Fibroblast of lung (primary cell): ENCODE data around the gene VWA8. TPM values are rescaled to one million over a fixed set of nuclear protein-coding genes. Genes with fewer than 3 reads are reported as not detected.
A peak's percentile ranks its signal among the peaks of the same experiment; 100 is the strongest.

Experiments
- DNase-seq, 2 donors: peaks; one replicate each; pipeline versions ENCODE4 v3.0.0 to v3.0.0-alpha.2; 2010; ENCODE audit warnings: low read depth in 2 of 2
- H2AFZ ChIP-seq: 2 replicates; pipeline ENCODE4 v1.5.1; 2012; ENCODE audit warnings: low read length, control low read depth, inconsistent platforms
- H3K27ac ChIP-seq: 2 replicates; pipeline ENCODE4 v1.5.1; 2011; ENCODE audit warnings: low read length, control low read depth; ENCODE audit not compliant: insufficient read depth
- H3K27me3 ChIP-seq: 2 replicates; pipeline ENCODE4 v1.5.1; 2011; ENCODE audit warnings: mild to moderate bottlenecking, low read length; ENCODE audit not compliant: control insufficient read depth, insufficient read depth
- H3K36me3 ChIP-seq: 2 replicates; pipeline ENCODE4 v1.5.1; 2011; ENCODE audit warnings: low read length; ENCODE audit not compliant: control insufficient read depth, insufficient read depth
- H3K4me1 ChIP-seq: 2 replicates; pipeline ENCODE4 v1.5.1; 2011; ENCODE audit warnings: low read length; ENCODE audit not compliant: control insufficient read depth, insufficient read depth; ENCODE audit errors: extremely low read depth
- H3K4me2 ChIP-seq: 2 replicates; pipeline ENCODE4 v1.5.1; 2011; ENCODE audit warnings: low read length, control low read depth; ENCODE audit not compliant: insufficient read depth; ENCODE audit errors: extremely low read depth
- H3K4me3 ChIP-seq, 4 experiments: fragments of 200-600 bp in 1 of 4; sonication (generic) in 1 of 4; replicated peaks in 1 of 4; 2 replicates each; pipeline ENCODE4 v1.5.1; 2011 to 2016; ENCODE audit warnings: low read length in 4 of 4, low read depth in 3 of 4, mild to moderate bottlenecking in 3 of 4, control low read depth in 2 of 4, inconsistent platforms in 1 of 4, mixed read lengths in 1 of 4; ENCODE audit not compliant: insufficient read depth in 1 of 4; ENCODE audit errors: control extremely low read depth in 1 of 4
- H3K79me2 ChIP-seq: 2 replicates; pipeline ENCODE4 v1.5.1; 2012; ENCODE audit warnings: mild to moderate bottlenecking, low read length, inconsistent platforms; ENCODE audit not compliant: control insufficient read depth, insufficient read depth
- H3K9ac ChIP-seq: 2 replicates; pipeline ENCODE4 v1.5.1; 2011; ENCODE audit warnings: mild to moderate bottlenecking, low read length, control low read depth; ENCODE audit not compliant: insufficient read depth
- H3K9me3 ChIP-seq: 2 replicates; pipeline ENCODE4 v1.5.1; 2012; ENCODE audit warnings: low read depth, low read length; ENCODE audit not compliant: control insufficient read depth, insufficient read depth
- H4K20me1 ChIP-seq: 2 replicates; pipeline ENCODE4 v1.5.1; 2011; ENCODE audit warnings: low read length; ENCODE audit not compliant: control insufficient read depth, insufficient read depth; ENCODE audit errors: extremely low read depth
- CTCF ChIP-seq, 2 donors: IDR thresholded peaks in 1 of 2; conservative IDR thresholded peaks in 1 of 2; 1 replicate in 1 of 2; 2 replicates in 1 of 2; pipeline ENCODE4 v1.5.1; 2011 to 2012; ENCODE audit warnings: low read length in 2 of 2, control low read depth in 1 of 2, inconsistent platforms in 1 of 2, low read depth in 1 of 2, mild to moderate bottlenecking in 1 of 2
- EZH2 ChIP-seq: IDR thresholded peaks from 2 replicates; pipeline ENCODE4 v1.5.1; 2012; ENCODE audit warnings: low read length, control low read depth, mild to moderate bottlenecking; ENCODE audit errors: missing control alignments
- polyA plus RNA-seq, 2 donors: library from polyadenylated mRNA; depleted of rRNA in 1 of 2; stranded (reverse) in 1 of 2; unstranded in 1 of 2; fragments of >200 nt; gene quantifications; 2 replicates each; pipeline ENCODE4 v1.2.1, GENCODE V29; 2011 to 2012; ENCODE audit warnings: missing spikeins in 1 of 2
- total RNA-seq: library from RNA; depleted of rRNA; stranded (reverse); fragments of >200 nt; gene quantifications from 2 replicates; pipeline ENCODE4 v1.2.1, GENCODE V29; 2014

VWA8 gene
- total and polyA plus RNA-seq, 2 donors (not counting 1 experiment from before 2014, with no cell fraction given) = 12.6 to 29.9 TPM

GRCh38 chr13:41603917-41604316, 357.0 kb downstream of the VWA8 start:
- H3K36me3 ChIP-seq = no peaks in the 10 kb centered on the region
- DNase-seq = peak; percentile 66 to 67

GRCh38 chr13:41601718-41602445, 359.0 kb downstream of the VWA8 start:
- H3K79me2 ChIP-seq = no peaks in the 10 kb centered on the region
- no peak overlapping the region for H3K4me2 ChIP-seq
- no peak overlapping the region for H2AFZ ChIP-seq
- no peaks in the 10 kb centered on the region for H3K27me3 ChIP-seq
- H3K27ac ChIP-seq = no peak overlapping the region
- TF ChIP-seq EZH2 (no peak), CTCF (conservative IDR thresholded peaks at IDR 0.05 in 1 of 2, IDR thresholded peaks at IDR 0.05 in 1 of 2; ENCODE audit: low read depth in 1 of 2, low read length in 2 of 2) (no peak)
- peaks cover 2% of the 10 kb centered on the region for H3K4me1 ChIP-seq
- H3K9me3 ChIP-seq = no peaks in the 10 kb centered on the region
- H3K36me3 ChIP-seq = no peaks in the 10 kb centered on the region
- no peaks in the 10 kb centered on the region for H4K20me1 ChIP-seq
- DNase-seq = peak; percentile 33 to 54
- no peak overlapping the region for H3K4me3 ChIP-seq
- H3K9ac ChIP-seq = no peak overlapping the region

More at GRCh38 chr13:41603917-41604316, 357.0 kb downstream of the VWA8 start:
- no peaks in the 10 kb centered on the region for H3K27me3 ChIP-seq
- H3K4me1 ChIP-seq = no peaks in the 10 kb centered on the region
- H3K27ac ChIP-seq = no peak overlapping the region
- no peak for TF ChIP-seq CTCF (conservative IDR thresholded peaks at IDR 0.05 in 1 of 2, IDR thresholded peaks at IDR 0.05 in 1 of 2; ENCODE audit: low read depth in 1 of 2, low read length in 2 of 2)
- no peak for TF ChIP-seq EZH2
- H4K20me1 ChIP-seq = no peaks in the 10 kb centered on the region
- no peak overlapping the region for H2AFZ ChIP-seq
- H3K9ac ChIP-seq = no peak overlapping the region
- H3K4me2 ChIP-seq = no peak overlapping the region
- no peaks in the 10 kb centered on the region for H3K79me2 ChIP-seq
- no peak overlapping the region for H3K4me3 ChIP-seq
- no peaks in the 10 kb centered on the region for H3K9me3 ChIP-seq

GRCh38 chr13:41599619-41600018, 361.3 kb downstream of the VWA8 start:
- peaks cover 7% of the 10 kb centered on the region for H3K4me1 ChIP-seq
- no peak overlapping the region for H3K4me2 ChIP-seq
- H2AFZ ChIP-seq = no peak overlapping the region
- peak in 1 of 2 donors; percentile 59 for DNase-seq
- no peaks in the 10 kb centered on the region for H4K20me1 ChIP-seq
- TF ChIP-seq CTCF (conservative IDR thresholded peaks at IDR 0.05 in 1 of 2, IDR thresholded peaks at IDR 0.05 in 1 of 2; ENCODE audit: low read depth in 1 of 2, low read length in 2 of 2) (no peak), EZH2 (no peak)
- H3K9me3 ChIP-seq = no peaks in the 10 kb centered on the region
- H3K9ac ChIP-seq = no peak overlapping the region
- H3K27me3 ChIP-seq = no peaks in the 10 kb centered on the region
- H3K27ac ChIP-seq = no peak overlapping the region
- no peak overlapping the region for H3K4me3 ChIP-seq
- H3K36me3 ChIP-seq = no peaks in the 10 kb centered on the region
- no peaks in the 10 kb centered on the region for H3K79me2 ChIP-seq
